ENCODE measurements around the gene ACTG1.

DNA sequence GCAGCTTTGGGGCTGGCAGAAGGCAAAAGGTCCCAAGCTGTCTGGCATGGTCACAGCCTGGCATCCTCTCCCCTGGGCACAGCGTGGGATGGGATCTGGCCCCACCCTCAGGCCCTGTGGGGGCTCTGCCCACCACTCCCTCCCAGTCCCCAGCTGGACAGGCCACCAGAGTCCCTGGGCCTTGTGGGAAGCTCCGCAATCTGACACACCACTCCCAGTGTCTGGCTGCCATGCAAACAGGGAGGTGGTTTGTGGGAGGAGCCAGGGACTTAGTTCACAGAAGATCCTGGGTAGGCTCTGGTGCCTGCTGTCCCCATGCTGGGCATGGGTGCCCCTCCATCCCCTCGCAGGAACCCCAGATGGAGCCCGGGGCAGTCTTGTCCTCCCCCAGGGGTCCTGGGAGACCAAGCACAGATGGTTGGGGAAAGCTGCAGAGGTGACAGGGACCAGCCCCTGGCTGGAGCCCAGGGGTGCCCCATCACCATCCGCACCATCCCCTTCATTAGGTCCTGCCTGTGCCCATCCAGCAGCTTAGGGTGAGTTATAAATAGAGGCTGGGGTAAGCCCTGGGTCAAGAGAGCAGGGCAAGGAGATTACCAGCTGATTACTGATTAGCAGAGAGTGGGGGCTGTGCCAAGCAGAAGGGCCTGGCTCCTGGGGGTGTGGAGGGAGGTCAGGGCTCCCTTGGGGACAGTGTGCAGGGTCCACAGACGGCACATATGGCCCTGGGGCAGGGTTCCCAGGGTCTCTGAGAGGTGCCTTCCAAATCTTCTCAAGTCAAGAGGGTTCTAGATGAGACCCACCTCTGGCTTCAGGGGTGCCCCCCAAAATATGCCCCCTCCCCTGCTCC lies 21.8 kb upstream of the ACTG1 start:
- TF ChIP-seq PAX5 (IDR thresholded peaks at IDR 0.05; ENCODE audit: insufficient read depth, low read length, severe bottlenecking) (no peak), POLR2AphosphoS5 (IDR thresholded peaks at IDR 0.05; ENCODE audit: low read depth, low read length) (no peak), POLR2A (IDR thresholded peaks at IDR 0.05; ENCODE audit: low read depth, low read length) (no peak)
